Measurements from ENCODE around the gene NGRN.

NGRN gene

DNA sequence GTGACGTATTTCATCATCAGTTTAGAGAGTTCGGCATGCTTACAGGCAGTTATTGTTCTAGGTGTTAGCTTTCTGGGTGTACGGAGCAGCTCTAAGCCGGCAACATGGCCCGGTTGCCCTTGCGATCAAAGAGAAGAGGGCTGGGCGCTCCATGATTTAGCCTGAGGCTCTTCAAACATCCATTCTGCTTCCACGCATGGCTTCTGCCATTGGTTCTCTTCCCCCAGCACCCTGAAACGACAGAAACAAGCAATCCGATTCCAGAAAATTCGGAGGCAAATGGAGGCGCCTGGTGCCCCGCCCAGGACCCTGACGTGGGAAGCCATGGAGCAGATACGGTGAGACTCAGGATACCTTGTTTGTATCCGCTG is 574 bp downstream of the NGRN start:
- H2BK12ac ChIP-seq (ENCODE audit: low read length in 2 of 2): peak overlapping the region in 1 of 2 experiments; percentile 23
- H4K8ac ChIP-seq (ENCODE audit: low read length): peak overlapping the region; percentile 85
- H4K91ac ChIP-seq (ENCODE audit: low read length): no peak overlapping the region
- H2BK15ac ChIP-seq (ENCODE audit: low read depth, poor library complexity, severe bottlenecking): no peak overlapping the region
- peaks cover 7% of the 10 kb centered on the region for H3K4me1 ChIP-seq (ENCODE audit: control insufficient read depth, insufficient read depth, low read depth, low read length)
- H3K23ac ChIP-seq (ENCODE audit: low read length in 2 of 2): peak overlapping the region in 1 of 2 experiments; percentile 76
- no peaks in the 10 kb centered on the region for H3K9me3 ChIP-seq (ENCODE audit: control insufficient read depth, low read length)
- H3K4me3 ChIP-seq (ENCODE audit: insufficient read depth in 1 of 2, low read depth in 1 of 2, low read length in 2 of 2): peak overlapping the region; percentile 80 to 99
- under 1% methylated on average over 16 of the region's 16 CpGs for WGBS
- H3K36me3 ChIP-seq (ENCODE audit: control insufficient read depth in 1 of 2, insufficient read depth in 2 of 2, low read depth in 1 of 2, low read length in 2 of 2): peaks cover 10 to 28% of the 10 kb centered on the region in 2 experiments
- peak overlapping the region; percentile 63 for H3K4me2 ChIP-seq (ENCODE audit: low read length, poor library complexity, severe bottlenecking)
- peak overlapping the region; percentile 45 to 85 for H3K4ac ChIP-seq (ENCODE audit: low read depth in 1 of 2, low read length in 2 of 2)
- no peak overlapping the region for H2AK5ac ChIP-seq (ENCODE audit: low read length, severe bottlenecking)
- peak overlapping the region; percentile 99 for H3K9ac ChIP-seq (ENCODE audit: low read length)
- DNase-seq: no peak
- no peak overlapping the region for H2BK5ac ChIP-seq (ENCODE audit: low read depth, low read length, poor library complexity, severe bottlenecking)
- peak overlapping the region; percentile 1 for H2BK120ac ChIP-seq (ENCODE audit: low read depth, low read length)
- H3K14ac ChIP-seq (ENCODE audit: low read length in 2 of 2): peak overlapping the region in 1 of 2 experiments; percentile 68
- no peak overlapping the region for H2AFZ ChIP-seq (ENCODE audit: low read depth, low read length)
- no peaks in the 10 kb centered on the region for H3K27me3 ChIP-seq (ENCODE audit: control insufficient read depth in 1 of 2, insufficient read depth in 1 of 2, low read length in 2 of 2)
- peaks cover 7% of the 10 kb centered on the region for H3K79me1 ChIP-seq (replicated peaks; ENCODE audit: low read length, poor library complexity, severe bottlenecking)
- H3K18ac ChIP-seq (ENCODE audit: low read depth in 1 of 2, low read length in 2 of 2): peak overlapping the region; percentile 85 to 87
- H3K27ac ChIP-seq (ENCODE audit: low read length, poor library complexity, severe bottlenecking): peak overlapping the region; percentile 98

DNA sequence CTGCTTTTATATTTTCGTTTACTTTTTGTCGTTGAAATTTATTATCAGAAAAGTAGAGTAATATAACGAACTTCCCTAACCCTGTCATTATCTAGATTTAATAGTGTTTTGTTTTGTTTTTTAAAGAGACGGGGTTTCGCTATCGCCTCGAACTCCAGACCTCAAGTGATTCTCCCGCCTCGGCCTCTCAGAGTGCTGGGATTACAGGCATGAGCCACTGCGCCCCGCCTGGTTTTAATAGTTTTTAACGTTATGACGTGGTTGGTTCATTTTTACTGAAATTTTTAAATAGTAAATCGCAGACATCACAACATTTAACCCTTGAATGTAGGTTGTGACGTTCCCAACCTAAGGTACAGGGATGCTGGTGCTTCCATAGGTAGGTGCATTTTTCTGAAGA is 1.0 kb downstream of the NGRN start:
- H3K23ac ChIP-seq (ENCODE audit: low read length in 2 of 2): no peak overlapping the region
- no peak overlapping the region for H2BK15ac ChIP-seq (ENCODE audit: low read depth, poor library complexity, severe bottlenecking)
- no peak overlapping the region for H2AFZ ChIP-seq (ENCODE audit: low read depth, low read length)
- H2BK5ac ChIP-seq (ENCODE audit: low read depth, low read length, poor library complexity, severe bottlenecking): no peak overlapping the region
- peaks cover 8% of the 10 kb centered on the region for H3K79me1 ChIP-seq (replicated peaks; ENCODE audit: low read length, poor library complexity, severe bottlenecking)
- H2BK12ac ChIP-seq (ENCODE audit: low read length in 2 of 2): no peak overlapping the region
- H3K14ac ChIP-seq (ENCODE audit: low read length in 2 of 2): no peak overlapping the region
- no peaks in the 10 kb centered on the region for H3K9me3 ChIP-seq (ENCODE audit: control insufficient read depth, low read length)
- no peak overlapping the region for H2AK5ac ChIP-seq (ENCODE audit: low read length, severe bottlenecking)
- H3K4ac ChIP-seq (ENCODE audit: low read depth in 1 of 2, low read length in 2 of 2): no peak overlapping the region
- no peak overlapping the region for H4K91ac ChIP-seq (ENCODE audit: low read length)
- peak overlapping the region; percentile 47 to 99 for H3K4me3 ChIP-seq (ENCODE audit: insufficient read depth in 1 of 2, low read depth in 1 of 2, low read length in 2 of 2)
- no peak overlapping the region for H3K18ac ChIP-seq (ENCODE audit: low read depth in 1 of 2, low read length in 2 of 2)
- 30% methylated on average over 8 of the region's 15 CpGs for WGBS
- peaks cover 7% of the 10 kb centered on the region for H3K4me1 ChIP-seq (ENCODE audit: control insufficient read depth, insufficient read depth, low read depth, low read length)
- peak overlapping the region; percentile 99 for H3K9ac ChIP-seq (ENCODE audit: low read length)
- no peak overlapping the region for H2BK120ac ChIP-seq (ENCODE audit: low read depth, low read length)
- no peak overlapping the region for H3K27ac ChIP-seq (ENCODE audit: low read length, poor library complexity, severe bottlenecking)
- H3K36me3 ChIP-seq (ENCODE audit: control insufficient read depth in 1 of 2, insufficient read depth in 2 of 2, low read depth in 1 of 2, low read length in 2 of 2): peaks cover 14 to 33% of the 10 kb centered on the region in 2 experiments
- H3K4me2 ChIP-seq (ENCODE audit: low read length, poor library complexity, severe bottlenecking): peak overlapping the region; percentile 63
- DNase-seq: peak; percentile 35
- no peak overlapping the region for H4K8ac ChIP-seq (ENCODE audit: low read length)
- no peaks in the 10 kb centered on the region for H3K27me3 ChIP-seq (ENCODE audit: control insufficient read depth in 1 of 2, insufficient read depth in 1 of 2, low read length in 2 of 2)

DNA sequence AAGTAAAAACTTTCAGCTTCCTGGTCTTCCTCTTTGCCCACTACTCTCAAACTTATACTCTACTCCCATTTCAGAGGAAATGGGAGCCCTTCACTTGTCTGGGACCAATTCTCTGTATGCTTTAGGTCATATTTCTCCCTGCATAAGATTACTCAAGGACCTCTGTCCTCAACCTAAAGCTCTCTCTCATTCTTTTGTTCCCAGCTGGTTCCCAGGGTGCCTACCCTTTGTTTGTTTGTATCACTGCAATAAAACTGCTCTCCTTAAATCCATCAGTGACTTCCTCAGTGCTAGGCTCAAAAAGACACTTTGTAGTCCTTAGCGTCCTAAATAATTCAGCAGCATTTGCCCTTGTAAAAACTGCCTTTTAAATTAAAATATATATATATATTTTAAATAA is 2.9 kb downstream of the NGRN start:
- Histone ChIP-seq H2BK5ac (ENCODE audit: low read depth, low read length, poor library complexity, severe bottlenecking) (no peak overlapping the region), H3K4me3 (ENCODE audit: insufficient read depth in 1 of 2, low read depth in 1 of 2, low read length in 2 of 2) (no peak overlapping the region), H2BK120ac (ENCODE audit: low read depth, low read length) (no peak overlapping the region), H3K27ac (ENCODE audit: low read length, poor library complexity, severe bottlenecking) (no peak overlapping the region), H3K4me2 (ENCODE audit: low read length, poor library complexity, severe bottlenecking) (peak overlapping the region; percentile 43), H3K23ac (ENCODE audit: low read length in 2 of 2) (no peak overlapping the region), H3K4ac (ENCODE audit: low read depth in 1 of 2, low read length in 2 of 2) (no peak overlapping the region), H3K79me1 (replicated peaks; ENCODE audit: low read length, poor library complexity, severe bottlenecking) (peaks cover 14% of the 10 kb centered on the region), H2AFZ (ENCODE audit: low read depth, low read length) (no peak overlapping the region), H2AK5ac (ENCODE audit: low read length, severe bottlenecking) (no peak overlapping the region), H4K8ac (ENCODE audit: low read length) (no peak overlapping the region), H3K36me3 (ENCODE audit: control insufficient read depth in 1 of 2, insufficient read depth in 2 of 2, low read depth in 1 of 2, low read length in 2 of 2) (peaks cover 24 to 52% of the 10 kb centered on the region in 2 experiments), H3K18ac (ENCODE audit: low read depth in 1 of 2, low read length in 2 of 2) (no peak overlapping the region), H4K91ac (ENCODE audit: low read length) (no peak overlapping the region), H3K4me1 (ENCODE audit: control insufficient read depth, insufficient read depth, low read depth, low read length) (peaks cover 7% of the 10 kb centered on the region), H3K14ac (ENCODE audit: low read length in 2 of 2) (no peak overlapping the region), H3K9ac (ENCODE audit: low read length) (peak overlapping the region; percentile 30), H2BK15ac (ENCODE audit: low read depth, poor library complexity, severe bottlenecking) (no peak overlapping the region), H3K9me3 (ENCODE audit: control insufficient read depth, low read length) (no peaks in the 10 kb centered on the region), H2BK12ac (ENCODE audit: low read length in 2 of 2) (no peak overlapping the region), H3K27me3 (ENCODE audit: control insufficient read depth in 1 of 2, insufficient read depth in 1 of 2, low read length in 2 of 2) (no peaks in the 10 kb centered on the region)
- DNase-seq: peak; percentile 10
- no CpG with 5 or more reads among the region's 1 CpG for WGBS

DNA sequence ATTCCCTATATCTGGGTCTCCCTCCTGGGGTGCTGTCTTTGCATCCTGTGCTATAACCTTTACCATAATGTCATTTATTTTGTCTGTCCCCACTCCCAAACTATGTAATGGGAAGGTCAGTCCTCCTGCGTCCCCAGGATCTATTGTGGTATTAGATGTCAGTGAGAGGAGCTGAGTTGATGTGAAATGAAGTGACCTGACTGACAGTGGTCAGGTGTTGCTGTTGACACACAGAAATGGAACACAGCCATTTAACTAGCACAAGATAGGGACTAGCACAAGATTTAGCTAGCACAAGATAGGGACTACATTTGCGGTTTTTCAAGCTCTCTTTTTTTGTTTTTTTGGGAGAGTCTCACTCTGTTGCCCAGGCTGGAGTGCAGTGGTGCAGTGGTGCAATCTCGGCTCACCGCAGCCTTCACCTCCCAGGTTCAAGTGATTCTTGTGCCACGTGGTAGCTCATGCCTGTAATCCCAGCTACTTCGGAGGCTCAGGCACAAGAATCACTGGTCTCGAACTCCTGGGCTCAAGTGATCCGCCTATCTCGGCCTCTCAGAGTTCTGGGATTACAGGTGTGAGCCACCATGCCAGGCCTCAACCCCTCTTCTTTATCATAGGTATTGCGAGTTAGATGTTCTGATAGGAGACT is 5.2 kb downstream of the NGRN start:
- Histone ChIP-seq H2BK5ac (ENCODE audit: low read depth, low read length, poor library complexity, severe bottlenecking) (no peak overlapping the region), H3K4ac (ENCODE audit: low read depth in 1 of 2, low read length in 2 of 2) (no peak overlapping the region), H2BK12ac (ENCODE audit: low read length in 2 of 2) (no peak overlapping the region), H3K4me2 (ENCODE audit: low read length, poor library complexity, severe bottlenecking) (no peak overlapping the region), H2AK5ac (ENCODE audit: low read length, severe bottlenecking) (no peak overlapping the region), H3K23ac (ENCODE audit: low read length in 2 of 2) (no peak overlapping the region), H3K27ac (ENCODE audit: low read length, poor library complexity, severe bottlenecking) (no peak overlapping the region), H3K9ac (ENCODE audit: low read length) (no peak overlapping the region), H3K79me1 (replicated peaks; ENCODE audit: low read length, poor library complexity, severe bottlenecking) (peaks cover 20% of the 10 kb centered on the region), H3K18ac (ENCODE audit: low read depth in 1 of 2, low read length in 2 of 2) (no peak overlapping the region), H3K4me1 (ENCODE audit: control insufficient read depth, insufficient read depth, low read depth, low read length) (peaks cover 10% of the 10 kb centered on the region), H4K91ac (ENCODE audit: low read length) (no peak overlapping the region), H3K4me3 (ENCODE audit: insufficient read depth in 1 of 2, low read depth in 1 of 2, low read length in 2 of 2) (no peak overlapping the region), H3K9me3 (ENCODE audit: control insufficient read depth, low read length) (no peaks in the 10 kb centered on the region), H2AFZ (ENCODE audit: low read depth, low read length) (no peak overlapping the region), H3K14ac (ENCODE audit: low read length in 2 of 2) (no peak overlapping the region), H3K36me3 (ENCODE audit: control insufficient read depth in 1 of 2, insufficient read depth in 2 of 2, low read depth in 1 of 2, low read length in 2 of 2) (peaks cover 43 to 63% of the 10 kb centered on the region in 2 experiments), H2BK120ac (ENCODE audit: low read depth, low read length) (no peak overlapping the region), H2BK15ac (ENCODE audit: low read depth, poor library complexity, severe bottlenecking) (no peak overlapping the region), H3K27me3 (ENCODE audit: control insufficient read depth in 1 of 2, insufficient read depth in 1 of 2, low read length in 2 of 2) (no peaks in the 10 kb centered on the region), H4K8ac (ENCODE audit: low read length) (no peak overlapping the region)
- DNase-seq: no peak
- 98% methylated on average over 10 of the region's 10 CpGs for WGBS

Measured in mesenchymal stem cell (in vitro differentiated cells and primary cell).